ENCODE measurements around the gene VPS54.

GRCh38 chr2:63894167-63894566, 125.1 kb downstream of the VPS54 start:
- TF ChIP-seq CTCF (IDR thresholded peaks at IDR 0.05; ENCODE audit: insufficient read depth, low read length), result no peak
- TF ChIP-seq REST (IDR thresholded peaks at IDR 0.05; ENCODE audit: insufficient replicate concordance, low read depth), result no peak

Measured in HL-60 (cell line).